ENCODE measurements around the gene CXCL9. TPM values are rescaled to one million over a fixed set of nuclear protein-coding genes. Genes with fewer than 3 reads are reported as not detected.
"Not testable (repeated sequence)": the region's sequence is repeated elsewhere in the genome, so short reads cannot be mapped to it uniquely, and the experiment has no call there.

Gene CXCL9
- polyA plus RNA-seq, 1 experiment: not detected

DNA sequence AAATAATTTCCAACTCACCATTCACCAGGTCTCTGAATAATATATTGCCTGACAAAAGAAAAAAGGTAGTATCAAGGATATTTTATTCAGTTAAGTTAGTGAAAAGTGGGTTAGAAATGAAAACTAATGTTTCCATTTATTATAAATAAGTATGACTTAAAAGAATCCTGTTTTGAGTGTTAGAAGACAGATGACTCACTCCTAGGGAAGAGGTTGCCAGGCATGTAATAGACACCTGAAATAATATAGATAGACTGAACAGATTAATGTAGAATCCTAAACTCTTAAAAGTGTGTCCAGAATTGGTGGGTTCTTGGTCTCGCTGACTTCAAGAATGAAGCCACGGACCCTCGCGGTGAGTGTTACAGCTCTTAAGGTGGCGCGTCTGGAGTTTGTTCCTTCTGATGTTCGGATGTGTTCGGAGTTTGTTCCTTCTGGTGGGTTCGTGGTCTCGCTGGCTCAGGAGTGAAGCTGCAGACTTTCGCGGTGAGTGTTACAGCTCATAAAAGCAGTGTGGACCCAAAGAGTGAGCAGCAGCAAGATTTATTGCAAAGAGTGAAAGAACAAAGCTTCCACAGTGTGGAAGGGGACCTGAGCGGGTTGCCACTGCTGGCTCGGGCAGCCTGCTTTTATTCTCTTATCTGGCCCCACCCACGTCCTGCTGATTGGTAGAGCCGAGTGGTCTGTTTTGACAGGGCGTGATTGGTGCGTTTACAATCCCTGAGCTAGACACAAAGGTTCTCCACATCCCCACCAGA, 35.1 kb upstream of the CXCL9 start:
- H3K4me3 ChIP-seq (ENCODE audit: low read depth, low read length); H3K27me3 ChIP-seq (ENCODE audit: control insufficient read depth, insufficient read depth, low read length); POLR2A ChIA-PET; H3K27ac ChIP-seq (ENCODE audit: low read depth, low read length); H3K9me3 ChIP-seq (ENCODE audit: control insufficient read depth, insufficient read depth, low read length); DNase-seq (ENCODE audit: low read depth, low spot score): not testable (repeated sequence)
- CTCF ChIA-PET: interaction anchor here (0.6 to 1.2 kb wide), 2 partner anchors 25 to 47 kb away, joined by 3 read pairs; no protein-coding TSS in a partner anchor

DNA sequence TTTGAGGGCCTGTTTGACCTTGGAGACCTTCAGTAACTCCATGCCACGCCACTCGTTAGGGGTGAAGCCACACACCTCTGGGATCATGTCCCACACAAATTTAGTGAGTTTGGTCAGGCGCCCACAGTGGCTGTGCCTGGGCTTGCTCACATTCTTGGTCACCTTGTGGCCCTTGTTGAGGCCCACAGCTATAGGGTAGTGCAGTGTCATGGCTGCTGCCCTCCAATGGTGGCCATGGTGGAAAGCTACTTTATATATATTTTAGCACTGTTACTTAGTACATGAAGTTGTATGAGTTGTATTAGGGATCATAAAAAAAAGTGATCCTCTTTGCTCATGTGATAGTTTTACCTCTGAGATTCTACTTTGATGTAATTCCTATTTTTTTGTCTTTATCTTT, 29.5 kb upstream of the CXCL9 start:
- TF ChIP-seq, protein P1, sequence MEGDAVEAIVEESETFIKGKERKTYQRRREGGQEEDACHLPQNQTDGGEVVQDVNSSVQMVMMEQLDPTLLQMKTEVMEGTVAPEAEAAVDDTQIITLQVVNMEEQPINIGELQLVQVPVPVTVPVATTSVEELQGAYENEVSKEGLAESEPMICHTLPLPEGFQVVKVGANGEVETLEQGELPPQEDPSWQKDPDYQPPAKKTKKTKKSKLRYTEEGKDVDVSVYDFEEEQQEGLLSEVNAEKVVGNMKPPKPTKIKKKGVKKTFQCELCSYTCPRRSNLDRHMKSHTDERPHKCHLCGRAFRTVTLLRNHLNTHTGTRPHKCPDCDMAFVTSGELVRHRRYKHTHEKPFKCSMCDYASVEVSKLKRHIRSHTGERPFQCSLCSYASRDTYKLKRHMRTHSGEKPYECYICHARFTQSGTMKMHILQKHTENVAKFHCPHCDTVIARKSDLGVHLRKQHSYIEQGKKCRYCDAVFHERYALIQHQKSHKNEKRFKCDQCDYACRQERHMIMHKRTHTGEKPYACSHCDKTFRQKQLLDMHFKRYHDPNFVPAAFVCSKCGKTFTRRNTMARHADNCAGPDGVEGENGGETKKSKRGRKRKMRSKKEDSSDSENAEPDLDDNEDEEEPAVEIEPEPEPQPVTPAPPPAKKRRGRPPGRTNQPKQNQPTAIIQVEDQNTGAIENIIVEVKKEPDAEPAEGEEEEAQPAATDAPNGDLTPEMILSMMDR (IDR thresholded peaks at IDR 0.05; ENCODE audit: low read depth, low read length): no peak
- ChIA-PET CTCF (interaction anchor here (2.5 kb wide), 1 partner anchor 41 kb away, joined by 8 read pairs; no protein-coding TSS in a partner anchor), POLR2A (no interaction called here)
- H3K9me3 ChIP-seq (ENCODE audit: control insufficient read depth, insufficient read depth, low read length): no peaks in the 10 kb centered on the region
- H3K27ac ChIP-seq (ENCODE audit: low read depth, low read length): no peak overlapping the region
- DNase-seq (ENCODE audit: low read depth, low spot score): no peak
- no peaks in the 10 kb centered on the region for H3K27me3 ChIP-seq (ENCODE audit: control insufficient read depth, insufficient read depth, low read length)
- no peak overlapping the region for H3K4me3 ChIP-seq (ENCODE audit: low read depth, low read length)

DNA sequence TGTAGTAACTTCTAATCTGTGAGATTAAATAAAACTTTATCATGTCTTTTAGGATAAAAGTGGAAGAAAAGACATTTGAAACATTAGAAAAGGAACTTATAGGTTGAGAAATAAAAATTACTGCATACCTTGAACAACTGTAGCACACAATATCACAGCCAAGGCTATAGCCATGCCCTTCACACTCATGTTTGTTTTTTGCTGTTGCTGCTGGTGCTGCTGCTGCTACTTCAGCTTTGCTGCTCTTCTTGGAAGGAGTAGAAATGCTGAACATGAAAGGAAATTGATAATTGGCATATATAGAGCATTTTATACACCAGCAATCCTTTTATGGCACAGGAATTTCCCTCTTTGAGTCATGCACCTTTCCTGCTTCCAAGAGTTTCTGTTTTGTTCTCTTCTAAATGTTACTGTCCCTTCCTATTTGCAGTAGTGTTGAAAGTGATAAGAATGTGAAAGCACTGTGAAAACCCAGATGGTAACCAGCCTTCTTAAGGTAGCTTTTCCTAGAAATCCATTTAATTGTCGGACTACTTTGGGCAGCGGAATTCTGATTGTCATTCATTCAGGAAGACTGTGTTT, 28.6 kb upstream of the CXCL9 start, which contains the start of gene CXCL11:
Gene CXCL11 (minus strand): TSS at position 272 of the 582 bp plus-strand sequence. CDS start 83 bp downstream, at position 189.
- Histone ChIP-seq H3K27ac (ENCODE audit: low read depth, low read length) (no peak within 1 kb of the TSS), H3K27me3 (ENCODE audit: control insufficient read depth, insufficient read depth, low read length) (no peaks in the 10 kb centered on the region), H3K9me3 (ENCODE audit: control insufficient read depth, insufficient read depth, low read length) (no peaks in the 10 kb centered on the region), H3K4me3 (ENCODE audit: low read depth, low read length) (no peak within 1 kb of the TSS)
- ChIA-PET POLR2A (interaction anchor here (0.5 kb wide), 1 partner anchor 67 kb away, joined by 4 read pairs; no protein-coding TSS in a partner anchor), CTCF (interaction anchor here (2.5 kb wide), 1 partner anchor 40 kb away, joined by 8 read pairs; no protein-coding TSS in a partner anchor)
- TF ChIP-seq, protein P1 (IDR thresholded peaks at IDR 0.05; ENCODE audit: low read depth, low read length): no peak
- no peak for DNase-seq (ENCODE audit: low read depth, low spot score)

DNA sequence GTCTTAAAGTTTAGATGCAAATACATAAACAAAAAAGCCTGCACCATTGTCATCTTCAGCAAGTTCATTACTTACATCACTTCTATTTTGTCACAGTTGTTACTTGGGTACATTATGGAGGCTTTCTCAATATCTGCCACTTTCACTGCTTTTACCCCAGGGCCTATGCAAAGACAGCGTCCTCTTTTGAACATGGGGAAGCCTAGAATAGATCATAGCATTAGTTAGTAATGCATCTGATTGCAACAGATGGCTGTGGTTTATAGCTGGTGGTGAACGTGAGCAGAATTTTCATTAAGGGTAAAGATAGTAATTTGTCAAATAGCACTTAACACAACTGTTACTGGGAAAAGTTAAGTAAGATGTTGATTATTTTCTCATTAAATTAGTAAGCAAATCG, 27.8 kb upstream of the CXCL9 start:
- no peak overlapping the region for H3K27ac ChIP-seq (ENCODE audit: low read depth, low read length)
- ChIA-PET CTCF (interaction anchor here (2.5 kb wide), 1 partner anchor 39 kb away, joined by 8 read pairs; no protein-coding TSS in a partner anchor), POLR2A (no interaction called here)
- TF ChIP-seq, protein P1 (IDR thresholded peaks at IDR 0.05; ENCODE audit: low read depth, low read length): no peak
- no peak overlapping the region for H3K4me3 ChIP-seq (ENCODE audit: low read depth, low read length)
- no peak for DNase-seq (ENCODE audit: low read depth, low spot score)
- no peaks in the 10 kb centered on the region for H3K9me3 ChIP-seq (ENCODE audit: control insufficient read depth, insufficient read depth, low read length)
- no peaks in the 10 kb centered on the region for H3K27me3 ChIP-seq (ENCODE audit: control insufficient read depth, insufficient read depth, low read length)

DNA sequence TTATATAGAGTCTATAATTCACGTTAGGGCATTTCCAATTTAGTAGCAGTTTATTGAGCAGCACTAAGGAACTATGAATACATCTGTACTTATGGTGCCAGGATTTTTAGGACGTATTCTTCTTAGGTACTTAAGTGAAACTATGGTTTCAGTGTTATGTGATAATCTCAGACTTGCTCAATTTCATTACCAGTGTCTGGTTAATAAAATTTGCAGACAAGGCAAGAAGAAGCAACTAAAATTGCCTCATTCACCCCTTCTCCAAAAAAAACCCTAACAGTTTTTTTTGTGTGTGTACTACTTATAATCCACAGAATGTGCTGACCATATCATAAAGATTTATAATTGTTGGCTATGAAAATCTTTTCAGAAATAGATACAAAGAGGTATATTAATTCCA, 22.0 kb upstream of the CXCL9 start:
- CTCF ChIA-PET: no interaction called here

More for the DNA sequence above, 22.0 kb upstream of the CXCL9 start:
- H3K9me3 ChIP-seq (ENCODE audit: control insufficient read depth, insufficient read depth, low read length): no peaks in the 10 kb centered on the region
- no peaks in the 10 kb centered on the region for H3K27me3 ChIP-seq (ENCODE audit: control insufficient read depth, insufficient read depth, low read length)
- no peak for DNase-seq (ENCODE audit: low read depth, low spot score)
- H3K4me3 ChIP-seq (ENCODE audit: low read depth, low read length): no peak overlapping the region
- H3K27ac ChIP-seq (ENCODE audit: low read depth, low read length): no peak overlapping the region
- TF ChIP-seq, protein P1 (IDR thresholded peaks at IDR 0.05; ENCODE audit: low read depth, low read length): no peak
- POLR2A ChIA-PET: no interaction called here
